GM12875 (cell line): ENCODE results near the gene FHL2.

Experiments used
- H3K4me3 ChIP-seq: one replicate; pipeline ENCODE4 v1.5.1; 2011; ENCODE audit warnings: low read depth, low read length, control low read depth
- TF ChIP-seq, protein P1 (sequence below): IDR thresholded peaks from 2 replicates; pipeline ENCODE4 v1.5.1; 2011; ENCODE audit warnings: low read depth, mild to moderate bottlenecking, control low read depth, inconsistent platforms, low read length, moderate library complexity, borderline replicate concordance; ENCODE audit not compliant: insufficient read depth

FHL2 gene, protein sequence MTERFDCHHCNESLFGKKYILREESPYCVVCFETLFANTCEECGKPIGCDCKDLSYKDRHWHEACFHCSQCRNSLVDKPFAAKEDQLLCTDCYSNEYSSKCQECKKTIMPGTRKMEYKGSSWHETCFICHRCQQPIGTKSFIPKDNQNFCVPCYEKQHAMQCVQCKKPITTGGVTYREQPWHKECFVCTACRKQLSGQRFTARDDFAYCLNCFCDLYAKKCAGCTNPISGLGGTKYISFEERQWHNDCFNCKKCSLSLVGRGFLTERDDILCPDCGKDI

GRCh38 chr2:105398336-105399206, at the start of gene FHL2:
Gene FHL2 (minus strand): TSS chr2:105399051. CDS start chr2:105386516, 12,535 bp downstream.
- TF ChIP-seq, protein P1, sequence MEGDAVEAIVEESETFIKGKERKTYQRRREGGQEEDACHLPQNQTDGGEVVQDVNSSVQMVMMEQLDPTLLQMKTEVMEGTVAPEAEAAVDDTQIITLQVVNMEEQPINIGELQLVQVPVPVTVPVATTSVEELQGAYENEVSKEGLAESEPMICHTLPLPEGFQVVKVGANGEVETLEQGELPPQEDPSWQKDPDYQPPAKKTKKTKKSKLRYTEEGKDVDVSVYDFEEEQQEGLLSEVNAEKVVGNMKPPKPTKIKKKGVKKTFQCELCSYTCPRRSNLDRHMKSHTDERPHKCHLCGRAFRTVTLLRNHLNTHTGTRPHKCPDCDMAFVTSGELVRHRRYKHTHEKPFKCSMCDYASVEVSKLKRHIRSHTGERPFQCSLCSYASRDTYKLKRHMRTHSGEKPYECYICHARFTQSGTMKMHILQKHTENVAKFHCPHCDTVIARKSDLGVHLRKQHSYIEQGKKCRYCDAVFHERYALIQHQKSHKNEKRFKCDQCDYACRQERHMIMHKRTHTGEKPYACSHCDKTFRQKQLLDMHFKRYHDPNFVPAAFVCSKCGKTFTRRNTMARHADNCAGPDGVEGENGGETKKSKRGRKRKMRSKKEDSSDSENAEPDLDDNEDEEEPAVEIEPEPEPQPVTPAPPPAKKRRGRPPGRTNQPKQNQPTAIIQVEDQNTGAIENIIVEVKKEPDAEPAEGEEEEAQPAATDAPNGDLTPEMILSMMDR = peak; percentile 77
- H3K4me3 ChIP-seq = peak within 1 kb of the TSS; percentile 38

GRCh38 chr2:105447476-105447875, 48.6 kb upstream of the FHL2 start:
- H3K4me3 ChIP-seq = no peak overlapping the region
- TF ChIP-seq, protein P1 = no peak

GRCh38 chr2:105446501-105446900, 47.6 kb upstream of the FHL2 start:
- TF ChIP-seq, protein P1 = no peak

DNA sequence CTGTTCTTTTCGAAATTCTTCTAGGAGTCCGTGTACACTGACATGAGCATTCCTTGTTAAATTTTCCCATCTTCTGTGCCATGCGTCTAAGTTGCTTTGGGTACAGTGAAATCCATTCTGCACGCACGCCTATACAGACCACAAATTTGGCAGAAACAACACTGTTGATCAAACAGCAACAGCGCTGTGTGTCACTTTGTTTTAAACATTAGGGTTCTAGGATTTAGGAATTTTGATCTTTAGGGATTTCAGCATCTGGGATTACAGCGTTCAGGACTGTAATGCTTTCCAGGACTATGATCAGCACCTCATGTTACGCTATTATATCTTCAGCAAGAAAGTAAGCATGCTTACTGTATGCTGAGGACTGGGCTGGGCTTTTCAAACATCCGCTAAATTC, 47.1 kb upstream of the FHL2 start:
- TF ChIP-seq, protein P1 = no peak
- H3K4me3 ChIP-seq = no peak overlapping the region

More at GRCh38 chr2:105446501-105446900, 47.6 kb upstream of the FHL2 start:
- no peak overlapping the region for H3K4me3 ChIP-seq

- TF ChIP-seq, protein P1 = no peak
- H3K4me3 ChIP-seq = no peak overlapping the region
Observed at GRCh38 chr2:105445498-105445897, 46.6 kb upstream of the FHL2 start.

DNA sequence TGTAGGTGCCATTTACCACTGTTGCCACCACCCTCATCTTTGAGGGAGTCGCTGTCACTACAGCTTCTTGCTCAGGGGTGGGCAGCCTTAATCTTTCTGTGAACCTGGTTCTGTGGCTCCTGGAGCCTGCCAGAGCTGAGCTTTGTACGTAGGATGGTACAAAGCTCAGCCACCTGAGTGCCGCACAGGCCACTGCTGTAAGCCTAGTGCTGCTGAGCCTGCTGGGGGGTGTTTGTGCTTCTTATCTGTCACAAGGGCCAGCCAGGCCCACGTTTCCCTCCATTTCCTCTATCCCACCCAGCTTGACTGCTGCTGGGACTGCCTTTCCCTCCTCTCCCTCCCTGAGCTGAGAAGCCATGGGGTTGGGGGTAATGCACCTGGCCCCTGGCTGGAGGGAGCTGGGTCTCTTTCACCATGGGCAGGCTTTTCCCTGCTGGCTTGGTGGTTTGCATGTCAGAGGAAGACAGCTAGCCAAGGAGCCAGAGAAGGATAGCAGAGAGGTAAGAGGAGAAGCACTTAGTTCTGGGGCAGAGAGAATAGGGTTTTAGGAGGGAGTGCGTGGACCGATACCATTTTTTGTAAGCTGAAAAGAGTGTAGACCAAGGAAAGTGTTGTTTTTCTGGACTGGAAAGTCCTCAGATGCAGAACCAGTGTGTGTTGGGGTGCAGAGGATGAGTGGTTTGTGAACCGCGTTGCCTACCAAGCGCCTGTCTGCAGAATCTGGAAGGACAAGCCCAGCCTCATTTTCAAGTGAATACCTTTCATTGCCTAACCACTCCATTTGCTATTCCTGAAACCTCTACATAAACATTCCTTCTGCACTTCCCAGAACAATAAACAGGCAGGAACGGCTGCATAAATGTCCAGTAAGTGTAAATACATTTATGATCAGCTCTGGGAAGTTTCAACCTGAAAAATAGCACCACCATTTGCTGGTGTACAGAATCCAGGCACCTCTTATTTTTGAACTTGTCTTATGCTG, 45.1 kb upstream of the FHL2 start:
- H3K4me3 ChIP-seq = no peak overlapping the region
- TF ChIP-seq, protein P1 = no peak
